Chondrocyte (in vitro differentiated cells): ENCODE data around the gene C1QTNF9B. TPM values are rescaled to one million over a fixed set of nuclear protein-coding genes. Genes with fewer than 3 reads are reported as not detected.

Source experiments
- DNase-seq: peaks from one replicate; pipeline ENCODE4 v3.0.0; 2021; ENCODE audit warnings: mixed read lengths, low spot score
- H3K27ac Mint-ChIP-seq: one replicate; pipeline ENCODE4 v1.8.0; 2021; ENCODE audit warnings: mild to moderate bottlenecking, moderate library complexity, mixed read lengths; ENCODE audit not compliant: unreplicated experiment
- H3K27me3 Mint-ChIP-seq: 2 replicates; pipeline ENCODE4 v1.8.0; 2021; ENCODE audit warnings: low read depth, mixed read lengths
- H3K36me3 Mint-ChIP-seq: 2 replicates; pipeline ENCODE4 v1.8.0; 2021; ENCODE audit warnings: low read depth, mixed read lengths
- H3K4me1 Mint-ChIP-seq: 2 replicates; pipeline ENCODE4 v1.8.0; 2021; ENCODE audit warnings: low read depth, mild to moderate bottlenecking, mixed read lengths
- H3K4me3 Mint-ChIP-seq: one replicate; pipeline ENCODE4 v1.8.0; 2021; ENCODE audit warnings: mild to moderate bottlenecking, moderate library complexity, mixed read lengths; ENCODE audit not compliant: unreplicated experiment
- H3K9me3 Mint-ChIP-seq: 2 replicates; pipeline ENCODE4 v1.8.0; 2021; ENCODE audit warnings: low read depth, mixed read lengths
- CTCF ChIP-seq: fragments of 200-600 bp; sonication (generic); IDR thresholded peaks from 2 replicates; pipeline ENCODE4 v1.5.0; 2021; ENCODE audit warnings: antibody characterized with exemption, mild to moderate bottlenecking, moderate library complexity
- total RNA-seq: library from RNA; stranded (reverse); gene quantifications from 3 replicates; pipeline ENCODE4 v1.2.1, GENCODE V29; 2021

The C1QTNF9B gene
- total RNA-seq, 1 donor from 2014 or later, result not detected

- DNase-seq, result no peak
- H3K27ac Mint-ChIP-seq, result no peak overlapping the region
- no peaks in the 10 kb centered on the region for H3K9me3 Mint-ChIP-seq
- peak; percentile 28 for TF ChIP-seq CTCF
- H3K4me1 Mint-ChIP-seq, result no peaks in the 10 kb centered on the region
- no peaks in the 10 kb centered on the region for H3K36me3 Mint-ChIP-seq
- no peak overlapping the region for H3K4me3 Mint-ChIP-seq
- no peaks in the 10 kb centered on the region for H3K27me3 Mint-ChIP-seq
These were observed 26.8 kb downstream of the C1QTNF9B start for GRCh38 chr13:23870356-23871140.

GRCh38 chr13:23868521-23868920 is 28.8 kb downstream of the C1QTNF9B start:
- no peaks in the 10 kb centered on the region for H3K9me3 Mint-ChIP-seq
- no peaks in the 10 kb centered on the region for H3K36me3 Mint-ChIP-seq
- DNase-seq, result no peak
- no peaks in the 10 kb centered on the region for H3K4me1 Mint-ChIP-seq
- no peaks in the 10 kb centered on the region for H3K27me3 Mint-ChIP-seq
- no peak overlapping the region for H3K4me3 Mint-ChIP-seq
- no peak overlapping the region for H3K27ac Mint-ChIP-seq
- TF ChIP-seq CTCF, result no peak

GRCh38 chr13:23867027-23867491 is 30.2 kb downstream of the C1QTNF9B start:
- Mint-ChIP-seq H3K4me3 (no peak overlapping the region), H3K4me1 (no peaks in the 10 kb centered on the region)
- no peak for DNase-seq

GRCh38 chr13:23866420-23867026 is 30.8 kb downstream of the C1QTNF9B start:
- H3K4me3 Mint-ChIP-seq, result no peak overlapping the region
- H3K36me3 Mint-ChIP-seq, result no peaks in the 10 kb centered on the region
- no peaks in the 10 kb centered on the region for H3K9me3 Mint-ChIP-seq
- TF ChIP-seq CTCF, result no peak
- H3K4me1 Mint-ChIP-seq, result no peaks in the 10 kb centered on the region
- no peaks in the 10 kb centered on the region for H3K27me3 Mint-ChIP-seq
- DNase-seq, result no peak
- no peak overlapping the region for H3K27ac Mint-ChIP-seq

More at GRCh38 chr13:23867027-23867491, 30.2 kb downstream of the C1QTNF9B start:
- Mint-ChIP-seq H3K9me3 (no peaks in the 10 kb centered on the region), H3K27ac (no peak overlapping the region), H3K27me3 (no peaks in the 10 kb centered on the region), H3K36me3 (no peaks in the 10 kb centered on the region)
- no peak for TF ChIP-seq CTCF

GRCh38 chr13:23865906-23866305 is 31.4 kb downstream of the C1QTNF9B start:
- Mint-ChIP-seq H3K9me3 (no peaks in the 10 kb centered on the region), H3K4me1 (no peaks in the 10 kb centered on the region), H3K27me3 (no peaks in the 10 kb centered on the region), H3K36me3 (no peaks in the 10 kb centered on the region), H3K4me3 (no peak overlapping the region), H3K27ac (no peak overlapping the region)
- no peak for DNase-seq
- no peak for TF ChIP-seq CTCF
